ENCODE data around the gene NID1.
"Not testable (repeated sequence)": the region's sequence is repeated elsewhere in the genome, so short reads cannot be mapped to it uniquely, and the experiment has no call there.

GRCh38 chr1:236003058-236003457, 61.8 kb downstream of the NID1 start:
- not testable (repeated sequence) for TF ChIP-seq CTCF (IDR thresholded peaks at IDR 0.05; ENCODE audit: low read depth, low read length); POLR2A (IDR thresholded peaks at IDR 0.05; ENCODE audit: extremely low read depth, insufficient read length); MAX (IDR thresholded peaks at IDR 0.05; ENCODE audit: low read depth, low read length)
